Neuronal stem cell (in vitro differentiated cells): ENCODE measurements around the gene CRCP.
"Not testable (repeated sequence)": the region's sequence is repeated elsewhere in the genome, so short reads cannot be mapped to it uniquely, and the experiment has no call there.

Experiments
- DNase-seq: peaks from one replicate; pipeline ENCODE4 v3.0.0-alpha.2; 2013; ENCODE audit warnings: low spot score
- H2AFZ ChIP-seq: one replicate; pipeline ENCODE4 v1.6.1; 2013; ENCODE audit warnings: mild to moderate bottlenecking, low read length, inconsistent platforms
- H2AK5ac ChIP-seq: 2 replicates; pipeline ENCODE4 v1.6.1; 2013; ENCODE audit warnings: low read depth, mild to moderate bottlenecking, inconsistent platforms, low read length, moderate library complexity, mixed read lengths
- H2BK120ac ChIP-seq: 2 replicates; pipeline ENCODE4 v1.6.1; 2013; ENCODE audit warnings: low read depth, mild to moderate bottlenecking, inconsistent platforms, low read length, moderate library complexity, mixed read lengths
- H2BK12ac ChIP-seq: one replicate; pipeline ENCODE4 v1.6.1; 2013; ENCODE audit warnings: low read length, inconsistent platforms
- H2BK15ac ChIP-seq: 2 replicates; pipeline ENCODE4 v1.6.1; 2013; ENCODE audit warnings: mild to moderate bottlenecking, low read length, inconsistent platforms, mixed read lengths
- H2BK5ac ChIP-seq: one replicate; pipeline ENCODE4 v1.6.1; 2013; ENCODE audit warnings: inconsistent platforms, mild to moderate bottlenecking, low read length, moderate library complexity
- H3K14ac ChIP-seq: one replicate; pipeline ENCODE4 v1.6.1; 2013; ENCODE audit warnings: low read length, inconsistent platforms
- H3K18ac ChIP-seq: 2 replicates; pipeline ENCODE4 v1.6.1; 2013; ENCODE audit warnings: low read length, inconsistent platforms
- H3K23ac ChIP-seq: 2 replicates; pipeline ENCODE4 v1.6.1; 2013; ENCODE audit warnings: low read depth, mild to moderate bottlenecking, mixed read lengths, low read length, inconsistent platforms; ENCODE audit not compliant: poor library complexity
- H3K27ac ChIP-seq: replicated peaks from 3 replicates; pipeline ENCODE4 v1.5.1; 2013; ENCODE audit warnings: low read length, inconsistent platforms
- H3K27me3 ChIP-seq, 3 experiments: 2 replicates each; pipeline ENCODE4 v1.6.1; 2013; ENCODE audit warnings: low read length in 3 of 3, mild to moderate bottlenecking in 2 of 3, inconsistent platforms in 1 of 3, low read depth in 1 of 3, mixed read lengths in 1 of 3, moderate library complexity in 1 of 3; ENCODE audit not compliant: control insufficient read depth in 3 of 3, insufficient read depth in 3 of 3
- H3K36me3 ChIP-seq, 2 donors: replicated peaks in 1 of 2; 2 replicates each; pipeline ENCODE4 v1.6.1; 2013; ENCODE audit warnings: low read length in 2 of 2; ENCODE audit not compliant: control insufficient read depth in 2 of 2, insufficient read depth in 2 of 2
- H3K4ac ChIP-seq: 2 replicates; pipeline ENCODE4 v1.6.1; 2013; ENCODE audit warnings: inconsistent platforms, mild to moderate bottlenecking, low read length, moderate library complexity
- H3K4me1 ChIP-seq, 2 donors: 1 replicate in 1 of 2; 2 replicates in 1 of 2; pipeline ENCODE4 v1.6.1; 2013; ENCODE audit warnings: low read length in 2 of 2, low read depth in 1 of 2; ENCODE audit not compliant: control insufficient read depth in 2 of 2, insufficient read depth in 1 of 2
- H3K4me2 ChIP-seq: one replicate; pipeline ENCODE4 v1.6.1; 2013; ENCODE audit warnings: mild to moderate bottlenecking, low read length, inconsistent platforms; ENCODE audit not compliant: insufficient read depth, poor library complexity, severe bottlenecking
- H3K4me3 ChIP-seq, 2 donors: 2 replicates each; pipeline ENCODE4 v1.5.1; 2013; ENCODE audit warnings: low read length in 2 of 2, mild to moderate bottlenecking in 2 of 2, inconsistent platforms in 1 of 2, moderate library complexity in 1 of 2
- H3K79me1 ChIP-seq: one replicate; pipeline ENCODE4 v1.6.1; 2013; ENCODE audit warnings: low read depth, mild to moderate bottlenecking, inconsistent platforms, low read length, moderate library complexity
- H3K9ac ChIP-seq: one replicate; pipeline ENCODE4 v1.6.1; 2013; ENCODE audit warnings: mild to moderate bottlenecking, low read depth, low read length, inconsistent platforms; ENCODE audit not compliant: poor library complexity
- H3K9me3 ChIP-seq, 2 donors: replicated peaks in 1 of 2; 2 replicates each; pipeline versions ENCODE3 to v1.6.1; 2013; ENCODE audit warnings: low read length in 2 of 2, mild to moderate bottlenecking in 2 of 2, inconsistent platforms in 1 of 2, low read depth in 1 of 2, mixed read lengths in 1 of 2, moderate library complexity in 1 of 2; ENCODE audit not compliant: control insufficient read depth in 2 of 2, insufficient read depth in 1 of 2
- H4K8ac ChIP-seq: one replicate; pipeline ENCODE4 v1.6.1; 2013; ENCODE audit warnings: low read depth, mild to moderate bottlenecking, inconsistent platforms, low read length, moderate library complexity
- H4K91ac ChIP-seq: one replicate; pipeline ENCODE4 v1.6.1; 2013; ENCODE audit warnings: low read length, low read depth, mild to moderate bottlenecking, inconsistent platforms; ENCODE audit not compliant: poor library complexity
- WGBS, 2 donors: extraction: QIAGEN DNeasy Blood & Tissue Kit; methylation state at CpG; one replicate each; pipeline ENCODE4 v1.1.7; 2013; ENCODE audit warnings: missing lambda C conversion rate in 2 of 2, mixed read lengths in 1 of 2; ENCODE audit not compliant: insufficient read length in 2 of 2, insufficient replicate concordance in 1 of 2; ENCODE audit errors: extremely low coverage in 2 of 2; 5-methylcytosine and 5-hydroxymethylcytosine counted together

Gene CRCP

GRCh38 chr7:66108410-66108809 is 6.2 kb upstream of the CRCP start:
- H3K27ac ChIP-seq, H3K23ac ChIP-seq, H3K9ac ChIP-seq, H3K18ac ChIP-seq, H2BK12ac ChIP-seq, H2BK15ac ChIP-seq, H3K9me3 ChIP-seq, H3K4ac ChIP-seq, H4K8ac ChIP-seq, H3K4me3 ChIP-seq, H2AFZ ChIP-seq, H2BK120ac ChIP-seq, H4K91ac ChIP-seq, H2BK5ac ChIP-seq, H3K36me3 ChIP-seq, H3K27me3 ChIP-seq, DNase-seq, H2AK5ac ChIP-seq, H3K14ac ChIP-seq, H3K4me2 ChIP-seq, H3K79me1 ChIP-seq, H3K4me1 ChIP-seq: not testable (repeated sequence)
- no CpG with 5 or more reads among the region's 5 CpGs for WGBS, 2 donors

DNA sequence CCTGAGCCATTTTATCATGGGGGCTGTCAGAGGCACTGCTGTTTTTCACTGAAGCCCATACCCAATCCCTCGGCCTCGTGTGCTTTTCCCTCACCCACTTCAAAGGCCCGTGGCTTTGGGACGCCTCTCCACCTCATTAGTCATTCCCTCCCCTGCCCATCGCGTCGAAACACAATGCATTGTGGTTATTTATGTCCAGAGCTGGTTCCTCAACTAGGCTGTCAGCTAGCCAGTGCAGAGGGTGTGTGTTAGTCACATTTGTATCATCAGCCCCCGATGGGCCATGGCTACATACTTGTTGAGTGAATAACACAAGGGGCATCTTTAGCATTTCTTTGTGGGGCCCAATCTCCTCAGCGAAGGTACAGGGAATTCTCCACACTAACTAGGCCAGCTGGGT is 3.8 kb upstream of the CRCP start:
- no peaks in the 10 kb centered on the region for H3K27me3 ChIP-seq
- H3K18ac ChIP-seq = no peak overlapping the region
- no peak overlapping the region for H3K14ac ChIP-seq
- DNase-seq = no peak
- peaks cover 2% of the 10 kb centered on the region for H3K79me1 ChIP-seq
- no peak overlapping the region for H3K4me3 ChIP-seq
- no peak overlapping the region for H3K23ac ChIP-seq
- H2BK120ac ChIP-seq = no peak overlapping the region
- H3K36me3 ChIP-seq = peaks cover 0 to 1% of the 10 kb centered on the region in 2 donors
- no peak overlapping the region for H3K4me2 ChIP-seq
- H3K27ac ChIP-seq = no peak overlapping the region
- no peak overlapping the region for H4K8ac ChIP-seq
- H2BK5ac ChIP-seq = no peak overlapping the region
- H2AFZ ChIP-seq = no peak overlapping the region
- peaks cover 2% of the 10 kb centered on the region in 2 donors for H3K4me1 ChIP-seq
- H2AK5ac ChIP-seq = no peak overlapping the region
- H4K91ac ChIP-seq = no peak overlapping the region
- H3K9me3 ChIP-seq = no peaks in the 10 kb centered on the region
- H3K4ac ChIP-seq = no peak overlapping the region
- no CpG with 5 or more reads among the region's 9 CpGs for WGBS, 2 donors
- no peak overlapping the region for H2BK15ac ChIP-seq
- no peak overlapping the region for H2BK12ac ChIP-seq
- H3K9ac ChIP-seq = no peak overlapping the region

- not testable (repeated sequence) for DNase-seq, H3K4ac ChIP-seq, H3K79me1 ChIP-seq, H3K9ac ChIP-seq, H2BK12ac ChIP-seq, H2AK5ac ChIP-seq, H2AFZ ChIP-seq, H3K4me3 ChIP-seq, H2BK5ac ChIP-seq, H3K4me2 ChIP-seq, H3K4me1 ChIP-seq, H4K91ac ChIP-seq, H3K14ac ChIP-seq, H3K23ac ChIP-seq, H3K27ac ChIP-seq, H3K27me3 ChIP-seq, H2BK15ac ChIP-seq, H3K18ac ChIP-seq, H2BK120ac ChIP-seq, H3K9me3 ChIP-seq, H4K8ac ChIP-seq
- no CpG with 5 or more reads among the region's 12 CpGs for WGBS, 2 donors
- peaks cover 0 to 27% of the 10 kb centered on the region in 2 donors for H3K36me3 ChIP-seq
Measured at GRCh38 chr7:66116680-66117420, 2.2 kb downstream of the CRCP start.

GRCh38 chr7:66118603-66119002 is 4.0 kb downstream of the CRCP start:
- Histone ChIP-seq H2AFZ (no peak overlapping the region), H4K91ac (no peak overlapping the region), H3K18ac (no peak overlapping the region), H2AK5ac (no peak overlapping the region), H3K36me3 (peaks cover 0 to 28% of the 10 kb centered on the region in 2 donors), H3K4ac (no peak overlapping the region), H3K4me2 (no peak overlapping the region), H3K27ac (no peak overlapping the region), H4K8ac (no peak overlapping the region), H3K27me3 (no peaks in the 10 kb centered on the region), H3K4me1 (peaks cover 2 to 3% of the 10 kb centered on the region in 2 donors), H2BK12ac (no peak overlapping the region), H2BK15ac (no peak overlapping the region), H3K9ac (no peak overlapping the region), H3K79me1 (peaks cover 2% of the 10 kb centered on the region), H2BK120ac (no peak overlapping the region), H3K4me3 (no peak overlapping the region), H3K9me3 (no peaks in the 10 kb centered on the region), H2BK5ac (no peak overlapping the region), H3K14ac (no peak overlapping the region), H3K23ac (no peak overlapping the region)
- no peak for DNase-seq
- no CpG with 5 or more reads among the region's 3 CpGs for WGBS, 2 donors
